ENCODE data around the gene TSPAN14. TPM values are rescaled to one million over a fixed set of nuclear protein-coding genes. Genes with fewer than 3 reads are reported as not detected.

The TSPAN14 gene
- total and polyA plus RNA-seq, 2 experiments from 2014 or later, result 65.9 to 104 TPM

- H4K20me1 ChIP-seq (ENCODE audit: insufficient read depth, poor library complexity, severe bottlenecking), result no peaks in the 10 kb centered on the region
- H3K4me3 ChIP-seq, result no peak overlapping the region
- TF ChIP-seq EZH2 (IDR thresholded peaks at IDR 0.05; ENCODE audit: borderline replicate concordance) (no peak), CTCF (IDR thresholded peaks at IDR 0.05; ENCODE audit: poor library complexity) (no peak), EZH2phosphoT487 (IDR thresholded peaks at IDR 0.05; ENCODE audit: low read depth, severe bottlenecking, unreplicated experiment) (no peak)
- H3K27ac ChIP-seq, result no peak overlapping the region
- no peaks in the 10 kb centered on the region for H3K36me3 ChIP-seq (replicated peaks; ENCODE audit: insufficient read depth, low read depth)
- H3K4me2 ChIP-seq, result no peak overlapping the region
- H3K9me3 ChIP-seq (ENCODE audit: low read depth), result no peaks in the 10 kb centered on the region
- 89% methylated on average over 7 of the region's 7 CpGs for WGBS (ENCODE audit: low lambda C conversion rate, missing lambda C conversion rate)
- no peaks in the 10 kb centered on the region for H3K27me3 ChIP-seq
- no peak overlapping the region for H2AFZ ChIP-seq
- H3K79me2 ChIP-seq, result no peaks in the 10 kb centered on the region
- DNase-seq (ENCODE audit: low spot score), result no peak
- no peaks in the 10 kb centered on the region for H3K9me2 ChIP-seq (replicated peaks; ENCODE audit: insufficient read depth)
- H3K4me1 ChIP-seq (ENCODE audit: insufficient read depth), result no peaks in the 10 kb centered on the region
These were observed 91.3 kb downstream of the TSPAN14 start for GRCh38 chr10:80545258-80545881.

GRCh38 chr10:80552151-80552646 lies 98.1 kb downstream of the TSPAN14 start:
- Histone ChIP-seq H3K79me2 (no peaks in the 10 kb centered on the region), H3K36me3 (replicated peaks; ENCODE audit: insufficient read depth, low read depth) (no peaks in the 10 kb centered on the region), H2AFZ (no peak overlapping the region), H3K4me1 (ENCODE audit: insufficient read depth) (peaks cover 9% of the 10 kb centered on the region), H3K4me2 (peak overlapping the region; percentile 40), H4K20me1 (ENCODE audit: insufficient read depth, poor library complexity, severe bottlenecking) (no peaks in the 10 kb centered on the region), H3K27me3 (no peaks in the 10 kb centered on the region), H3K9me2 (replicated peaks; ENCODE audit: insufficient read depth) (no peaks in the 10 kb centered on the region), H3K9me3 (ENCODE audit: low read depth) (no peaks in the 10 kb centered on the region), H3K4me3 (no peak overlapping the region), H3K27ac (peak overlapping the region; percentile 42)
- peak; percentile 49 for DNase-seq (ENCODE audit: low spot score)
- 16% methylated on average over 4 of the region's 5 CpGs for WGBS (ENCODE audit: low lambda C conversion rate, missing lambda C conversion rate)
- no peak for TF ChIP-seq CTCF (IDR thresholded peaks at IDR 0.05; ENCODE audit: poor library complexity)
- no peak for TF ChIP-seq EZH2phosphoT487 (IDR thresholded peaks at IDR 0.05; ENCODE audit: low read depth, severe bottlenecking, unreplicated experiment)
- TF ChIP-seq EZH2 (IDR thresholded peaks at IDR 0.05; ENCODE audit: borderline replicate concordance), result no peak

GRCh38 chr10:80553436-80553835 lies 99.3 kb downstream of the TSPAN14 start:
- peaks cover 9% of the 10 kb centered on the region for H3K4me1 ChIP-seq (ENCODE audit: insufficient read depth)
- no peaks in the 10 kb centered on the region for H4K20me1 ChIP-seq (ENCODE audit: insufficient read depth, poor library complexity, severe bottlenecking)
- TF ChIP-seq EZH2 (IDR thresholded peaks at IDR 0.05; ENCODE audit: borderline replicate concordance), result no peak
- TF ChIP-seq CTCF (IDR thresholded peaks at IDR 0.05; ENCODE audit: poor library complexity), result no peak
- no peak overlapping the region for H3K27ac ChIP-seq
- no peaks in the 10 kb centered on the region for H3K9me2 ChIP-seq (replicated peaks; ENCODE audit: insufficient read depth)
- H3K4me3 ChIP-seq, result no peak overlapping the region
- H3K4me2 ChIP-seq, result no peak overlapping the region
- no peak overlapping the region for H2AFZ ChIP-seq
- no peaks in the 10 kb centered on the region for H3K27me3 ChIP-seq
- H3K36me3 ChIP-seq (replicated peaks; ENCODE audit: insufficient read depth, low read depth), result no peaks in the 10 kb centered on the region
- DNase-seq (ENCODE audit: low spot score), result no peak
- H3K79me2 ChIP-seq, result no peaks in the 10 kb centered on the region
- 91% methylated on average over 5 of the region's 5 CpGs for WGBS (ENCODE audit: low lambda C conversion rate, missing lambda C conversion rate)
- no peaks in the 10 kb centered on the region for H3K9me3 ChIP-seq (ENCODE audit: low read depth)

All from hepatocyte (in vitro differentiated cells).